ENCODE data around the gene ACSF2. TPM values are rescaled to one million over a fixed set of nuclear protein-coding genes. Genes with fewer than 3 reads are reported as not detected.

Gene ACSF2
- total RNA-seq, 1 experiment from 2014 or later = 12.2 TPM

DNA sequence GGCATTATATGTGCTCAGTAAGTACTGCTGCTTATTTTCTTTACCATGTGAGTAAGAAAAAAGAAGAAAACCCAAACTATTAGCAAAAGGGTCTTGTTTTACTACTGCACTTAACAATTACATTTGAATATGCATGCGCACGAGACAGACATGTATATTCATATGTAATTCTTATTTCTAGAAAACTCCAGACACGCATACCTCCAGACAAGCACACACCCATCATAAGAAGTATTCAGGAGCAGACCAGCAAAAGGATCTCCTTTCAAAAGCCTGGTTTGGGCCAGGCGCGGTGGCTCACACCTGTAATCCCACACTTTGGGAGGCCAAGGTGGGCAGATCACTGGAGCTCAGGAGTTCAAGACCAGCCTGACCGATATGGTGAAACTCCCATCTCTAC, 36.5 kb upstream of the ACSF2 start:
- Histone ChIP-seq H2BK15ac (ENCODE audit: low read depth, low read length) (no peak overlapping the region), H3K4me1 (ENCODE audit: insufficient read depth, low read length) (no peaks in the 10 kb centered on the region), H2AK5ac (ENCODE audit: insufficient read length, low read length) (no peak overlapping the region), H3K79me1 (ENCODE audit: insufficient read depth, low read depth, low read length, poor library complexity, severe bottlenecking) (no peaks in the 10 kb centered on the region), H3T11ph (ENCODE audit: low read length) (no peak overlapping the region), H2BK12ac (ENCODE audit: insufficient read length, low read depth, low read length) (no peak overlapping the region), H3K9ac (ENCODE audit: extremely low read depth, insufficient read length, low read length) (no peak overlapping the region), H3K27ac (ENCODE audit: insufficient read length, low read depth, low read length) (no peak overlapping the region), H3K18ac (ENCODE audit: insufficient read length, low read depth, low read length) (no peak overlapping the region), H3K56ac (ENCODE audit: insufficient read length, low read depth, low read length) (no peak overlapping the region), H3K23ac (ENCODE audit: insufficient read length, low read depth, low read length) (no peak overlapping the region), H2BK20ac (ENCODE audit: low read depth, low read length, poor library complexity, severe bottlenecking) (no peak overlapping the region), H2BK120ac (ENCODE audit: low read depth, low read length, poor library complexity, severe bottlenecking) (no peak overlapping the region), H3K4ac (ENCODE audit: low read depth, low read length) (no peak overlapping the region), H2AFZ (ENCODE audit: low read length) (no peak overlapping the region), H4K91ac (ENCODE audit: insufficient read length, low read depth, low read length) (no peak overlapping the region), H3K4me2 (ENCODE audit: insufficient read depth, insufficient read length, low read length) (no peak overlapping the region), H3K27me3 (ENCODE audit: insufficient read depth, low read length) (no peaks in the 10 kb centered on the region), H2BK5ac (ENCODE audit: insufficient read length, low read length) (no peak overlapping the region), H4K8ac (replicated peaks; ENCODE audit: insufficient read length, low read depth, low read length) (no peak overlapping the region), H4K5ac (ENCODE audit: insufficient read length, low read depth, low read length) (no peak overlapping the region), H3K9me3 (ENCODE audit: control insufficient read depth, low read depth, low read length) (no peaks in the 10 kb centered on the region), H4K20me1 (ENCODE audit: control insufficient read depth, insufficient read depth, insufficient read length) (no peaks in the 10 kb centered on the region), H3K23me2 (ENCODE audit: insufficient read length, low read depth, low read length, poor library complexity, severe bottlenecking) (no peaks in the 10 kb centered on the region), H3K14ac (ENCODE audit: insufficient read depth, low read length) (no peak overlapping the region), H3K79me2 (ENCODE audit: insufficient read depth, low read length) (no peaks in the 10 kb centered on the region)
- TF ChIP-seq, protein P1, sequence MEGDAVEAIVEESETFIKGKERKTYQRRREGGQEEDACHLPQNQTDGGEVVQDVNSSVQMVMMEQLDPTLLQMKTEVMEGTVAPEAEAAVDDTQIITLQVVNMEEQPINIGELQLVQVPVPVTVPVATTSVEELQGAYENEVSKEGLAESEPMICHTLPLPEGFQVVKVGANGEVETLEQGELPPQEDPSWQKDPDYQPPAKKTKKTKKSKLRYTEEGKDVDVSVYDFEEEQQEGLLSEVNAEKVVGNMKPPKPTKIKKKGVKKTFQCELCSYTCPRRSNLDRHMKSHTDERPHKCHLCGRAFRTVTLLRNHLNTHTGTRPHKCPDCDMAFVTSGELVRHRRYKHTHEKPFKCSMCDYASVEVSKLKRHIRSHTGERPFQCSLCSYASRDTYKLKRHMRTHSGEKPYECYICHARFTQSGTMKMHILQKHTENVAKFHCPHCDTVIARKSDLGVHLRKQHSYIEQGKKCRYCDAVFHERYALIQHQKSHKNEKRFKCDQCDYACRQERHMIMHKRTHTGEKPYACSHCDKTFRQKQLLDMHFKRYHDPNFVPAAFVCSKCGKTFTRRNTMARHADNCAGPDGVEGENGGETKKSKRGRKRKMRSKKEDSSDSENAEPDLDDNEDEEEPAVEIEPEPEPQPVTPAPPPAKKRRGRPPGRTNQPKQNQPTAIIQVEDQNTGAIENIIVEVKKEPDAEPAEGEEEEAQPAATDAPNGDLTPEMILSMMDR (conservative IDR thresholded peaks at IDR 0.05) = no peak
- Mint-ChIP-seq H3K36me3 (ENCODE audit: insufficient read depth in 1 of 3, low read depth in 3 of 3) (peaks cover 50 to 98% (median 89%) of the 10 kb centered on the region in 3 experiments; a peak in 6 of 7 replicates), H3K27me3 (ENCODE audit: low read depth) (no peaks in the 10 kb centered on the region), H3K27ac (no peak overlapping the region), H3K9me3 (no peaks in the 10 kb centered on the region), H3K4me3 (no peak overlapping the region), H3K4me1 (no peaks in the 10 kb centered on the region)
- WGBS (ENCODE audit: extremely low coverage, insufficient read length, low lambda C conversion rate) = no CpG with 5 or more reads among the region's 6 CpGs
- DNase-seq = no peak
